IMR-90 (cell line): ENCODE results near the gene TNK1. TPM values are rescaled to one million over a fixed set of nuclear protein-coding genes. Genes with fewer than 3 reads are reported as not detected.

Experiments
- ATAC-seq: fragments of 200-7000 bp; cut with Tn5 transposase; 2 replicates; pipeline ENCODE4 v1.9.1; 2020; ENCODE audit warnings: low read depth, mild to moderate bottlenecking, moderate library complexity
- BruUV-seq: library from RNA; stranded (reverse); fragments of 400-500 nt; replicated peaks from 2 replicates; lab custom pipeline; 2021; lab: Mats Ljungman, UMichigan
- CTCF ChIA-PET: fragments of 300-600 bp; formaldehyde crosslinking; extraction: SDS; loops from one replicate; lab custom pipeline; 2021; ENCODE audit warnings: antibody characterized with exemption; lab: Yijun Ruan, JAX
- POLR2A ChIA-PET: fragments of 300-600 bp; sonication (Branson Sonifier 250); formaldehyde crosslinking; loops from one replicate; lab custom pipeline; 2022; ENCODE audit warnings: antibody characterized with exemption; ENCODE audit not compliant: unreplicated experiment; lab: Charles Lee
- DNase-seq: peaks from one replicate; pipeline ENCODE4 v3.0.0; 2013
- H2AFZ ChIP-seq: replicated peaks from 2 replicates; pipeline ENCODE3; 2013; ENCODE audit warnings: low read length, mild to moderate bottlenecking; ENCODE audit not compliant: poor library complexity
- H2AK5ac ChIP-seq: 2 replicates; pipeline ENCODE4 v1.6.1; 2013; ENCODE audit warnings: low read depth, low read length, inconsistent platforms
- H2AK9ac ChIP-seq: replicated peaks from 2 replicates; pipeline ENCODE3; 2013; ENCODE audit warnings: mild to moderate bottlenecking, low read depth, low read length, moderate library complexity; ENCODE audit not compliant: poor library complexity
- H2BK120ac ChIP-seq: 2 replicates; pipeline ENCODE4 v1.6.1; 2013; ENCODE audit warnings: low read depth, low read length, inconsistent platforms
- H2BK15ac ChIP-seq: 3 replicates; pipeline ENCODE4 v1.6.1; 2013; ENCODE audit warnings: low read depth, low read length, inconsistent platforms
- H2BK20ac ChIP-seq: 2 replicates; pipeline ENCODE4 v1.6.1; 2013; ENCODE audit warnings: low read depth, mild to moderate bottlenecking, inconsistent platforms, low read length, moderate library complexity
- H2BK5ac ChIP-seq: 2 replicates; pipeline ENCODE4 v1.6.1; 2013; ENCODE audit warnings: mild to moderate bottlenecking, low read depth, low read length, inconsistent platforms; ENCODE audit not compliant: poor library complexity, severe bottlenecking
- H3K14ac ChIP-seq: replicated peaks from 2 replicates; pipeline ENCODE4 v1.6.1; 2013; ENCODE audit warnings: low read depth, low read length, inconsistent platforms
- H3K18ac ChIP-seq: 2 replicates; pipeline ENCODE4 v1.6.1; 2013; ENCODE audit warnings: low read depth, low read length, control low read depth
- H3K23ac ChIP-seq: 2 replicates; pipeline ENCODE4 v1.6.1; 2013; ENCODE audit warnings: low read depth, low read length, inconsistent platforms
- H3K27ac ChIP-seq: 2 replicates; pipeline ENCODE4 v1.5.1; 2013; ENCODE audit warnings: mild to moderate bottlenecking, control low read depth, low read length; ENCODE audit not compliant: insufficient read depth
- H3K27me3 ChIP-seq: 2 replicates; pipeline ENCODE4 v1.6.1; 2013; ENCODE audit warnings: low read length; ENCODE audit not compliant: control insufficient read depth, insufficient read depth
- H3K36me3 ChIP-seq: 2 replicates; pipeline ENCODE4 v1.6.1; 2013; ENCODE audit warnings: low read length, mixed read lengths; ENCODE audit not compliant: control insufficient read depth, insufficient read depth
- H3K4ac ChIP-seq: 2 replicates; pipeline ENCODE4 v1.6.1; 2013; ENCODE audit warnings: low read depth, low read length, inconsistent platforms
- H3K4me1 ChIP-seq: 2 replicates; pipeline ENCODE4 v1.6.1; 2013; ENCODE audit warnings: low read length, mixed read lengths; ENCODE audit not compliant: control insufficient read depth, insufficient read depth
- H3K4me2 ChIP-seq: 2 replicates; pipeline ENCODE4 v1.6.1; 2013; ENCODE audit warnings: low read depth, mild to moderate bottlenecking, control low read depth, low read length, moderate library complexity
- H3K4me3 ChIP-seq: 2 replicates; pipeline ENCODE4 v1.5.1; 2013; ENCODE audit warnings: low read depth, mild to moderate bottlenecking, control low read depth, low read length, moderate library complexity; ENCODE audit not compliant: insufficient read depth
- H3K56ac ChIP-seq: 2 replicates; pipeline ENCODE4 v1.6.1; 2013; ENCODE audit warnings: low read length, inconsistent platforms; ENCODE audit not compliant: insufficient read depth; ENCODE audit errors: extremely low read depth
- H3K79me1 ChIP-seq, 2 experiments: 2 replicates each; pipeline ENCODE4 v1.6.1; 2013; ENCODE audit warnings: low read length in 2 of 2, inconsistent platforms in 1 of 2, low read depth in 1 of 2
- H3K9ac ChIP-seq: 2 replicates; pipeline ENCODE4 v1.6.1; 2013; ENCODE audit warnings: low read depth, low read length, control low read depth
- H3K9me1 ChIP-seq: 2 replicates; pipeline ENCODE4 v1.6.1; 2013; ENCODE audit warnings: low read length, inconsistent platforms; ENCODE audit not compliant: insufficient read depth
- H3K9me3 ChIP-seq: 2 replicates; pipeline ENCODE4 v1.6.1; 2013; ENCODE audit warnings: low read length; ENCODE audit not compliant: control insufficient read depth, insufficient read depth
- H4K20me1 ChIP-seq: 2 replicates; pipeline ENCODE4 v1.6.1; 2013; ENCODE audit warnings: low read length, inconsistent platforms; ENCODE audit not compliant: insufficient read depth
- H4K5ac ChIP-seq: 2 replicates; pipeline ENCODE4 v1.6.1; 2013; ENCODE audit warnings: mild to moderate bottlenecking, low read depth, low read length, control low read depth
- H4K8ac ChIP-seq, 2 experiments: 2 replicates each; pipeline ENCODE4 v1.6.1; 2013; ENCODE audit warnings: low read depth in 2 of 2, low read length in 2 of 2, control low read depth in 1 of 2, inconsistent platforms in 1 of 2
- H4K91ac ChIP-seq: 2 replicates; pipeline ENCODE4 v1.6.1; 2013; ENCODE audit warnings: low read depth, low read length, inconsistent platforms; ENCODE audit not compliant: insufficient read depth
- CEBPB ChIP-seq: IDR thresholded peaks from 2 replicates; pipeline ENCODE4 v1.6.1; 2012; ENCODE audit warnings: low read depth, low read length, improper control_type of control experiment
- CHD1 ChIP-seq: IDR thresholded peaks from 2 replicates; pipeline ENCODE4 v1.6.1; 2012; ENCODE audit warnings: low read depth, low read length, improper control_type of control experiment
- FOS ChIP-seq: fragments of 150-350 bp; IDR thresholded peaks from 2 replicates; pipeline ENCODE4 v1.6.1; 2016; ENCODE audit warnings: low read depth, low read length
- MAFK ChIP-seq: IDR thresholded peaks from 2 replicates; pipeline ENCODE4 v1.6.1; 2012; ENCODE audit warnings: low read depth, low read length, improper control_type of control experiment
- MXI1 ChIP-seq: IDR thresholded peaks from 2 replicates; pipeline ENCODE4 v1.6.1; 2012; ENCODE audit warnings: low read depth, mild to moderate bottlenecking, low read length, moderate library complexity, borderline replicate concordance
- NFE2L2 ChIP-seq: fragments of 150-350 bp; IDR thresholded peaks from 2 replicates; pipeline ENCODE4 v1.6.1; 2016; ENCODE audit warnings: low read depth, mild to moderate bottlenecking, low read length
- POLR2A ChIP-seq: IDR thresholded peaks from 2 replicates; pipeline ENCODE4 v1.6.1; 2012; ENCODE audit warnings: mild to moderate bottlenecking, low read depth, low read length
- RAD21 ChIP-seq: IDR thresholded peaks from 2 replicates; pipeline ENCODE4 v1.6.1; 2012; ENCODE audit warnings: low read length, improper control_type of control experiment
- SMC3 ChIP-seq: fragments of 150-350 bp; IDR thresholded peaks from 2 replicates; pipeline ENCODE4 v1.6.1; 2016; ENCODE audit warnings: low read depth, mild to moderate bottlenecking, antibody characterized with exemption, low read length, moderate library complexity
- USF2 ChIP-seq: fragments of 150-350 bp; IDR thresholded peaks from 2 replicates; pipeline ENCODE4 v1.6.1; 2017; ENCODE audit warnings: mild to moderate bottlenecking, antibody characterized with exemption, low read length, low read depth
- WGBS, 2 experiments: methylation state at CpG; one replicate each; pipeline versions ENCODE4 v1.1.5 to v1.1.7; 2013; ENCODE audit warnings: missing lambda C conversion rate in 2 of 2; ENCODE audit not compliant: insufficient read length in 1 of 2; ENCODE audit errors: extremely low coverage in 2 of 2; 5-methylcytosine and 5-hydroxymethylcytosine counted together
- dilution Hi-C: fragments of 300-500 bp; cut with HindIII; formaldehyde crosslinking; loops from one replicate; pipeline ENCODE4 v1.14.3; 2018; ENCODE audit warnings: low sequenced_read_pairs; ENCODE audit not compliant: unreplicated experiment
- in situ Hi-C: fragments of 300-500 bp; cut with MboI; formaldehyde crosslinking; loops from 3 replicates; pipeline ENCODE4 v1.14.3; 2019; ENCODE audit warnings: low sequenced_read_pairs, inconsistent platforms, mixed read lengths
- intact Hi-C: fragments of 100-400 bp; cut with micrococcal nuclease; formaldehyde crosslinking; loops from 2 replicates; pipeline ENCODE4 v1.10.0; 2022
- polyA plus RNA-seq, 3 experiments: library from polyadenylated mRNA; depleted of rRNA; stranded (reverse); fragments of >200 nt; gene quantifications; 2 replicates each; pipeline ENCODE4 v1.2.3, GENCODE V29; 2012; ENCODE audit warnings: low replicate concordance in 1 of 3
- total RNA-seq: library from RNA; depleted of rRNA; stranded (reverse); fragments of >200 nt; gene quantifications from 2 replicates; pipeline ENCODE4 v1.2.3, GENCODE V29; 2012
- TF ChIP-seq, protein P1 (sequence below): conservative IDR thresholded peaks from 2 replicates; pipeline ENCODE4 v1.5.1; 2012; ENCODE audit warnings: mild to moderate bottlenecking, low read depth, low read length, improper control_type of control experiment

TNK1 gene
- total and polyA plus RNA-seq, 2 of the 4 experiments (the other 2 are of a cell fraction) = 0.44 to 0.54 TPM

DNA sequence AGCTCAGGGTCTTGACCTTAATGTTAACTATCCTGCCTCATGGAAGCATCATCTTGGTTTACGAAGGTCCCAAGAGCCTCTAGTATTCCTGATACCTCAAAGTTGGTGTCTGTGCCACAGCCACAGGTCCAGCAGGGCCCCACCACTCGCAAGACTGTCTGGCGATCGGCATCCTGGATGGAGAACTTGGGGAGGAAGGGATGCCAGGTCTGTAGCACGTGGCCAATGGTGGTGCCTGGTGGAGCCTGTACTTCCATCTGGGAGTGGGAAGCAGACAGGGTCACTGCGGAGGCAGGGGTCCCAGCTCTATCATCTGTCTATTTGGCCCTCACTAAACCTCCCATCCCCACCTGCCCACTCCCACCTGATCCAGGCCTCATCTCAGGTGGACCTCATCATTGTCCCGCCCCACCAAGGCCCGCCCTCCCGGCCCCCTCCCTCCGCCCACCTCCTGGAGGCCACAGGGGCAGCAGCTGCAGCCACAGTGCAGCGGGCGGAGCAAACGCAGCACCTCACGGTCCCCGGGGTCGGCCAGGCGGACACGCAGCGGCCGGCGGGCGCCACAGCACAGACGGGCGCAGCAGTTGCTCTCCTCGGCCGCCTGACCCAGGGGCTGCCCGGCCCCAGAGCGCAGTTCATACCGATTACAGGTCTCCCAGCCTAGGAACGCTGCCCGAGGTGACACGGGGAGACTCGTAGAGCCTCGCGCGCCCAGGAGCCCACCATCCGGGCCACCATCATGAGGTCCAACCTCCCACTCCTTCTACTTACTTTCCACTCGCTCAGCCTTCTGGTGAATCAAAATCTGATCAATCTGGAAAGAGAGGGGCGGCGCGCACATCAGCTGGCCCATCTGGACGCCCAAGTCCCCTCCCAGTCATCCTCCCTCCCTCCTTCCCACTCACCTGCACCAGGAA, 12.1 kb downstream of the TNK1 start (continued):
- TF ChIP-seq POLR2A = no peak
- no peak for TF ChIP-seq MAFK

DNA sequence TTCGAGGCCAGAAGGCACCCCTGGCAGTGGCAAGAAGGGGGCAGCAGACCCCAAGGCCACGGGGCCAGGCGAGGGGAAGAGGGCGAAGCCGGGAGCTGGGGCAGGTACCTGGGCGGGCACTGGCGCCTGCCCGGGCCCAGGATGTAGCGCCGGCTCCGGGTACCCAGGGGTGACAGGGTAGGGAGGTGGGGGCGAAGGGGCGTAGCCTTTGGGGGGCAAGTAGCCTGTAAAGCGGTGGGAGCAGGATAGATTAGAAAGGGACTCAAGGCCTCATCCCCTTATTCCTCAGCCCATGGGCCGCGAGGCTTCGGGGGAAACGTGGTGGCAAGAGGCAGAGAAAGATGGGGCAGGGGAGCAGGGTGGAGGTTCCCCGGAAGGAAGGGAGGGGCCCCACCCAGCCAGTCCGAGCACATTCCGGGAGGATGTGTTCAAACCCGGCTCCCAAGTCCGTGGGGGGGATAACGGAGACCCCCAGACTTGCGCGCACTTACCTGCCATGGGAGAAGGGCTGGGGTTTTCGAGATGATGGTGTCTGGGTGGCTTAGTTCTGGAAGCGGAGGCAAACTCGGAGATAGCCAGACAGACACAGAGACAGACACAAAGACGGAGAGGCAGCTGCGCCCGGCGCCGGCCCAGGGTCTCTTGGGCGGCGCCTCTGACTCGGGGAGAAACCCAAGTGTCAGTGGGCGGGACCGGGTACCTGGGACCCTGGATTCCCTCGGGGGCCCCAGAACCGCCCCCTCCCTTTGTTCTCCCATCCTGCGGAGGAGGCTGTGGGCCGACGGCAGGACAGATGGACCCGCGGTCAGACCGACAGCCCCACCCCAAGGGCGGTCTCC, 12.9 kb downstream of the TNK1 start:
- Histone ChIP-seq H3K4me3 (peak overlapping the region; percentile 70), H3K27ac (peak overlapping the region; percentile 77), H3K9ac (peak overlapping the region; percentile 87), H4K5ac (peak overlapping the region; percentile 5), H3K27me3 (no peaks in the 10 kb centered on the region), H3K4me1 (peaks cover 8% of the 10 kb centered on the region), H3K18ac (no peak overlapping the region), H2AK9ac (peak overlapping the region; percentile 86), H3K9me3 (no peaks in the 10 kb centered on the region), H2AFZ (peak overlapping the region; percentile 80), H3K9me1 (peaks cover 7% of the 10 kb centered on the region; the same call in 1 of the 2 replicates), H3K14ac (peak overlapping the region; percentile 44), H3K56ac (peak overlapping the region; percentile 48), H4K91ac (peak overlapping the region; percentile 63; the same call in 1 of the 2 replicates), H3K79me1 (peaks cover 14 to 32% of the 10 kb centered on the region in 2 experiments), H4K20me1 (no peaks in the 10 kb centered on the region), H2BK5ac (peak overlapping the region; percentile 52), H2BK20ac (no peak overlapping the region), H3K4me2 (peak overlapping the region; percentile 65), H3K23ac (peak overlapping the region; percentile 39; the same call in 1 of the 2 replicates), H3K4ac (peak overlapping the region; percentile 77), H2BK15ac (no peak overlapping the region), H3K36me3 (peaks cover 35% of the 10 kb centered on the region), H4K8ac (peak overlapping the region; percentile 50 to 89; a peak in 2 of 4 replicates), H2AK5ac (peak overlapping the region; percentile 57), H2BK120ac (no peak overlapping the region)
- ATAC-seq (peak; percentile 28), DNase-seq (no peak)
- 3% methylated on average over 10 of the region's 48 CpGs; no CpG with 5 or more reads in 1 of the 2 experiments for WGBS, 2 experiments
- POLR2A ChIA-PET = interaction anchor here (0.6 to 1.0 kb wide), 4 partner anchors 9 to 273 kb away, joined by 3 to 6 read pairs (median 4); partner anchors contain the start of gene TMEM256
- intact Hi-C loops (no loop called here), in situ Hi-C loops (loop anchor here (5.0 kb wide), 1 partner anchor 37 kb away; the partner anchor contains the start of gene TMEM95), dilution Hi-C loops (no loop called here)
- BruUV-seq = no TSS peak
- CTCF ChIA-PET = no interaction called here
- TF ChIP-seq SMC3 = no peak
- no peak for TF ChIP-seq CEBPB
- TF ChIP-seq, protein P1, sequence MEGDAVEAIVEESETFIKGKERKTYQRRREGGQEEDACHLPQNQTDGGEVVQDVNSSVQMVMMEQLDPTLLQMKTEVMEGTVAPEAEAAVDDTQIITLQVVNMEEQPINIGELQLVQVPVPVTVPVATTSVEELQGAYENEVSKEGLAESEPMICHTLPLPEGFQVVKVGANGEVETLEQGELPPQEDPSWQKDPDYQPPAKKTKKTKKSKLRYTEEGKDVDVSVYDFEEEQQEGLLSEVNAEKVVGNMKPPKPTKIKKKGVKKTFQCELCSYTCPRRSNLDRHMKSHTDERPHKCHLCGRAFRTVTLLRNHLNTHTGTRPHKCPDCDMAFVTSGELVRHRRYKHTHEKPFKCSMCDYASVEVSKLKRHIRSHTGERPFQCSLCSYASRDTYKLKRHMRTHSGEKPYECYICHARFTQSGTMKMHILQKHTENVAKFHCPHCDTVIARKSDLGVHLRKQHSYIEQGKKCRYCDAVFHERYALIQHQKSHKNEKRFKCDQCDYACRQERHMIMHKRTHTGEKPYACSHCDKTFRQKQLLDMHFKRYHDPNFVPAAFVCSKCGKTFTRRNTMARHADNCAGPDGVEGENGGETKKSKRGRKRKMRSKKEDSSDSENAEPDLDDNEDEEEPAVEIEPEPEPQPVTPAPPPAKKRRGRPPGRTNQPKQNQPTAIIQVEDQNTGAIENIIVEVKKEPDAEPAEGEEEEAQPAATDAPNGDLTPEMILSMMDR = no peak
- no peak for TF ChIP-seq USF2
- TF ChIP-seq CHD1 = no peak
- peak; percentile 17; the same call in 1 of the 2 replicates for TF ChIP-seq MXI1
- no peak for TF ChIP-seq NFE2L2
- no peak for TF ChIP-seq FOS
- peak; percentile 16; the same call in 1 of the 2 replicates for TF ChIP-seq RAD21
- no peak for TF ChIP-seq MAFK
